Thoracic aorta (tissue), 2 donors: ENCODE results near the gene PLEKHA5. TPM values are rescaled to one million over a fixed set of nuclear protein-coding genes. Genes with fewer than 3 reads are reported as not detected.
A peak's percentile ranks its signal among the peaks of the same experiment; 100 is the strongest.

Source experiments
- ATAC-seq: fragments of 150-250 bp; one replicate; pipeline ENCODE4 v1.8.0; 2017; ENCODE audit warnings: low read depth; ENCODE audit not compliant: insufficient number of reproducible peaks, low FRiP score
- DNase-seq: peaks from one replicate; pipeline ENCODE4 v3.0.0-alpha.2; 2020; ENCODE audit warnings: low spot score
- H3K27ac ChIP-seq, 2 donors: fragments of 200-600 bp; sonication (generic); 1 replicate in 1 of 2; 2 replicates in 1 of 2; pipeline ENCODE4 v1.5.1; 2016; ENCODE audit warnings: mild to moderate bottlenecking in 2 of 2, moderate library complexity in 2 of 2
- H3K27me3 ChIP-seq: fragments of 200-600 bp; sonication (generic); replicated peaks from 2 replicates; pipeline ENCODE4 v1.6.0; 2016; ENCODE audit warnings: mild to moderate bottlenecking; ENCODE audit not compliant: insufficient read depth
- H3K36me3 ChIP-seq: fragments of 200-600 bp; sonication (generic); one replicate; pipeline ENCODE4 v1.5.1; 2016
- H3K4me1 ChIP-seq, 2 donors: fragments of 200-600 bp; sonication (generic); 1 replicate in 1 of 2; 2 replicates in 1 of 2; pipeline versions ENCODE4 v1.5.1 to v1.6.0; 2016; ENCODE audit warnings: low read depth in 2 of 2, mild to moderate bottlenecking in 1 of 2; ENCODE audit not compliant: control insufficient read depth in 1 of 2
- H3K4me3 ChIP-seq: fragments of 200-600 bp; sonication (generic); 2 replicates; pipeline ENCODE4 v1.5.1; 2016; ENCODE audit warnings: mild to moderate bottlenecking
- H3K9me3 ChIP-seq: fragments of 200-600 bp; sonication (generic); 2 replicates; pipeline ENCODE4 v1.5.1; 2016
- CTCF ChIP-seq: fragments of 200-600 bp; sonication (generic); IDR thresholded peaks from one replicate; pipeline ENCODE4 v1.5.1; 2019; ENCODE audit warnings: antibody characterized with exemption
- total RNA-seq, 2 donors: library from RNA; depleted of rRNA; stranded (reverse); fragments of >200 nt; gene quantifications; one replicate each; pipeline versions ENCODE4 v1.1.0 to v1.2.3, GENCODE V29; 2016

Gene PLEKHA5
- total RNA-seq, 2 donors from 2014 or later, result 18.4 to 27.7 TPM

GRCh38 chr12:19200261-19200660, 70.7 kb downstream of the PLEKHA5 start:
- H3K36me3 ChIP-seq, result no peaks in the 10 kb centered on the region
- no peak for TF ChIP-seq CTCF
- ATAC-seq (no peak), DNase-seq (no peak)
- no peaks in the 10 kb centered on the region for H3K27me3 ChIP-seq
- H3K27ac ChIP-seq, result no peak overlapping the region
- no peaks in the 10 kb centered on the region for H3K9me3 ChIP-seq
- peaks cover 2 to 4% of the 10 kb centered on the region in 2 donors for H3K4me1 ChIP-seq
- H3K4me3 ChIP-seq, result no peak overlapping the region

GRCh38 chr12:19201661-19202060, 72.1 kb downstream of the PLEKHA5 start:
- Histone ChIP-seq H3K27me3 (no peaks in the 10 kb centered on the region), H3K4me3 (no peak overlapping the region), H3K36me3 (no peaks in the 10 kb centered on the region), H3K4me1 (peaks cover 2 to 5% of the 10 kb centered on the region in 2 donors), H3K9me3 (no peaks in the 10 kb centered on the region), H3K27ac (no peak overlapping the region)
- DNase-seq, result no peak
- ATAC-seq, result no peak
- TF ChIP-seq CTCF, result no peak

- no peak overlapping the region for H3K4me3 ChIP-seq
These were observed 73.5 kb downstream of the PLEKHA5 start for GRCh38 chr12:19203013-19203412.

GRCh38 chr12:19203539-19204506, 74.3 kb downstream of the PLEKHA5 start:
- H3K27me3 ChIP-seq, result no peaks in the 10 kb centered on the region
- TF ChIP-seq CTCF, result no peak
- DNase-seq (no peak), ATAC-seq (no peak)
- H3K9me3 ChIP-seq, result no peaks in the 10 kb centered on the region
- H3K36me3 ChIP-seq, result no peaks in the 10 kb centered on the region
- H3K4me1 ChIP-seq, result peaks cover 0 to 11% of the 10 kb centered on the region in 2 donors
- no peak overlapping the region for H3K27ac ChIP-seq
- no peak overlapping the region for H3K4me3 ChIP-seq

More at GRCh38 chr12:19203013-19203412, 73.5 kb downstream of the PLEKHA5 start:
- Histone ChIP-seq H3K9me3 (no peaks in the 10 kb centered on the region), H3K4me1 (peaks cover 0 to 5% of the 10 kb centered on the region in 2 donors), H3K36me3 (no peaks in the 10 kb centered on the region), H3K27me3 (no peaks in the 10 kb centered on the region), H3K27ac (no peak overlapping the region)
- no peak for DNase-seq
- TF ChIP-seq CTCF, result no peak
- no peak for ATAC-seq

GRCh38 chr12:19205120-19205519, 75.6 kb downstream of the PLEKHA5 start:
- Histone ChIP-seq H3K36me3 (no peaks in the 10 kb centered on the region), H3K9me3 (no peaks in the 10 kb centered on the region), H3K27me3 (no peaks in the 10 kb centered on the region), H3K4me1 (peaks cover 0 to 11% of the 10 kb centered on the region in 2 donors), H3K4me3 (peak overlapping the region; percentile 47), H3K27ac (no peak overlapping the region)
- DNase-seq, result no peak
- no peak for TF ChIP-seq CTCF
- ATAC-seq, result no peak
